ENCODE measurements around the gene SPINK7.
"Not testable (repeated sequence)": the region's sequence is repeated elsewhere in the genome, so short reads cannot be mapped to it uniquely, and the experiment has no call there.

DNA sequence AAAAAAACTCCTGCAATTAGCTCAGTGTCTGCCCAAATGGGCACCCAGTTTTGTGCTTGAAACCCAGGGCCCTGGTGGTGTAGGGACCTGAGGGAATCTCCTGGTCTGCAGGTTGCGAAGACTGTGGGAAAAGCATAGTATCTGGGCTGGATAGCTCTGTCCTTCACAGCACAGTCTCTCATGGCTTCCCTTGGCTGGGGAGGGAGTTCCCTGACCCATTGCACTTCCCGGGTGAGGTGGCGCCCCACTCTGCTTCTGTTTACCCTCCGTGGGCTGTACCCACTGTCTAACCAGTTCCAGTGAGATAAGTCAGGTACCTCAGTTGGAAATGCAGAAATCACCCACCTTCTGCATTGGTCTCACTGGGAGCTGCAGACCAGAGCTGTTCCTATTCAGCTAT lies 30.9 kb upstream of the SPINK7 start:
- TF ChIP-seq, protein P1, sequence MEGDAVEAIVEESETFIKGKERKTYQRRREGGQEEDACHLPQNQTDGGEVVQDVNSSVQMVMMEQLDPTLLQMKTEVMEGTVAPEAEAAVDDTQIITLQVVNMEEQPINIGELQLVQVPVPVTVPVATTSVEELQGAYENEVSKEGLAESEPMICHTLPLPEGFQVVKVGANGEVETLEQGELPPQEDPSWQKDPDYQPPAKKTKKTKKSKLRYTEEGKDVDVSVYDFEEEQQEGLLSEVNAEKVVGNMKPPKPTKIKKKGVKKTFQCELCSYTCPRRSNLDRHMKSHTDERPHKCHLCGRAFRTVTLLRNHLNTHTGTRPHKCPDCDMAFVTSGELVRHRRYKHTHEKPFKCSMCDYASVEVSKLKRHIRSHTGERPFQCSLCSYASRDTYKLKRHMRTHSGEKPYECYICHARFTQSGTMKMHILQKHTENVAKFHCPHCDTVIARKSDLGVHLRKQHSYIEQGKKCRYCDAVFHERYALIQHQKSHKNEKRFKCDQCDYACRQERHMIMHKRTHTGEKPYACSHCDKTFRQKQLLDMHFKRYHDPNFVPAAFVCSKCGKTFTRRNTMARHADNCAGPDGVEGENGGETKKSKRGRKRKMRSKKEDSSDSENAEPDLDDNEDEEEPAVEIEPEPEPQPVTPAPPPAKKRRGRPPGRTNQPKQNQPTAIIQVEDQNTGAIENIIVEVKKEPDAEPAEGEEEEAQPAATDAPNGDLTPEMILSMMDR (IDR thresholded peaks at IDR 0.05; ENCODE audit: insufficient read depth, low read length): not testable (repeated sequence)
- not testable (repeated sequence) for TF ChIP-seq POLR2AphosphoS5, GABPA (IDR thresholded peaks at IDR 0.05; ENCODE audit: low read depth)
- TF ChIP-seq, protein P2, sequence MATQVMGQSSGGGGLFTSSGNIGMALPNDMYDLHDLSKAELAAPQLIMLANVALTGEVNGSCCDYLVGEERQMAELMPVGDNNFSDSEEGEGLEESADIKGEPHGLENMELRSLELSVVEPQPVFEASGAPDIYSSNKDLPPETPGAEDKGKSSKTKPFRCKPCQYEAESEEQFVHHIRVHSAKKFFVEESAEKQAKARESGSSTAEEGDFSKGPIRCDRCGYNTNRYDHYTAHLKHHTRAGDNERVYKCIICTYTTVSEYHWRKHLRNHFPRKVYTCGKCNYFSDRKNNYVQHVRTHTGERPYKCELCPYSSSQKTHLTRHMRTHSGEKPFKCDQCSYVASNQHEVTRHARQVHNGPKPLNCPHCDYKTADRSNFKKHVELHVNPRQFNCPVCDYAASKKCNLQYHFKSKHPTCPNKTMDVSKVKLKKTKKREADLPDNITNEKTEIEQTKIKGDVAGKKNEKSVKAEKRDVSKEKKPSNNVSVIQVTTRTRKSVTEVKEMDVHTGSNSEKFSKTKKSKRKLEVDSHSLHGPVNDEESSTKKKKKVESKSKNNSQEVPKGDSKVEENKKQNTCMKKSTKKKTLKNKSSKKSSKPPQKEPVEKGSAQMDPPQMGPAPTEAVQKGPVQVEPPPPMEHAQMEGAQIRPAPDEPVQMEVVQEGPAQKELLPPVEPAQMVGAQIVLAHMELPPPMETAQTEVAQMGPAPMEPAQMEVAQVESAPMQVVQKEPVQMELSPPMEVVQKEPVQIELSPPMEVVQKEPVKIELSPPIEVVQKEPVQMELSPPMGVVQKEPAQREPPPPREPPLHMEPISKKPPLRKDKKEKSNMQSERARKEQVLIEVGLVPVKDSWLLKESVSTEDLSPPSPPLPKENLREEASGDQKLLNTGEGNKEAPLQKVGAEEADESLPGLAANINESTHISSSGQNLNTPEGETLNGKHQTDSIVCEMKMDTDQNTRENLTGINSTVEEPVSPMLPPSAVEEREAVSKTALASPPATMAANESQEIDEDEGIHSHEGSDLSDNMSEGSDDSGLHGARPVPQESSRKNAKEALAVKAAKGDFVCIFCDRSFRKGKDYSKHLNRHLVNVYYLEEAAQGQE (IDR thresholded peaks at IDR 0.05; ENCODE audit: insufficient replicate concordance, low read depth): not testable (repeated sequence)

Measured in HL-60 (cell line).